Vagina (tissue), 2 donors: ENCODE data around the gene PLCL1. TPM values are rescaled to one million over a fixed set of nuclear protein-coding genes. Genes with fewer than 3 reads are reported as not detected.

Source experiments
- DNase-seq, 2 donors: peaks; one replicate each; pipeline ENCODE4 v3.0.0-alpha.2; 2017; ENCODE audit errors: extremely low spot score in 2 of 2
- H3K27ac ChIP-seq: fragments of 200-600 bp; sonication (generic); one replicate; pipeline ENCODE4 v1.5.1; 2019
- H3K27me3 ChIP-seq: fragments of 200-600 bp; sonication (generic); one replicate; pipeline ENCODE4 v1.5.1; 2019
- H3K36me3 ChIP-seq, 2 donors: fragments of 200-600 bp; sonication (generic); one replicate each; pipeline ENCODE4 v1.5.1; 2017 to 2019
- H3K4me1 ChIP-seq: fragments of 200-600 bp; sonication (generic); one replicate; pipeline ENCODE4 v1.5.1; 2019
- H3K4me3 ChIP-seq, 2 donors: fragments of 200-600 bp; sonication (generic); 1 replicate in 1 of 2; 2 replicates in 1 of 2; pipeline ENCODE4 v1.5.1; 2016 to 2019
- H3K9me3 ChIP-seq: fragments of 200-600 bp; sonication (generic); one replicate; pipeline ENCODE4 v1.5.1; 2019
- CTCF ChIP-seq, 3 experiments: fragments of 450-650 bp in 2 of 3; fragments of 200-600 bp in 1 of 3; sonication (generic) in 1 of 3; IDR thresholded peaks; one replicate each; pipeline ENCODE4 v1.5.1; 2017 to 2019; ENCODE audit warnings: antibody characterized with exemption in 3 of 3, mild to moderate bottlenecking in 2 of 3, moderate library complexity in 2 of 3
- POLR2A ChIP-seq, 2 donors: fragments of 450-650 bp; IDR thresholded peaks; one replicate each; pipeline ENCODE4 v1.6.1; 2017; ENCODE audit warnings: antibody characterized with exemption in 2 of 2, mild to moderate bottlenecking in 2 of 2, moderate library complexity in 2 of 2
- POLR2AphosphoS5 ChIP-seq, 2 donors: sonication (generic); formaldehyde crosslinking; IDR thresholded peaks; one replicate each; pipeline ENCODE4 v1.9.0; 2017; ENCODE audit warnings: antibody characterized with exemption in 2 of 2, mild to moderate bottlenecking in 2 of 2, low read depth in 1 of 2; ENCODE audit not compliant: insufficient read depth in 1 of 2
- intact Hi-C: fragments of 100-400 bp; cut with DNase I; formaldehyde crosslinking; loops from one replicate; pipeline ENCODE4 v1.15.1; 2023
- total RNA-seq: library from RNA; depleted of rRNA; stranded (reverse); fragments of >200 nt; gene quantifications from one replicate; pipeline ENCODE4 v1.2.3, GENCODE V29; 2016

PLCL1 gene
- total RNA-seq, 1 donor from 2014 or later: 6.6 TPM

- no peak for TF ChIP-seq CTCF (IDR thresholded peaks at IDR 0.05)
- no peak for TF ChIP-seq POLR2AphosphoS5 (IDR thresholded peaks at IDR 0.05; ENCODE audit: insufficient read depth in 1 of 2, low read depth in 1 of 2)
- TF ChIP-seq POLR2A (IDR thresholded peaks at IDR 0.05): no peak
- Histone ChIP-seq H3K36me3 (no peaks in the 10 kb centered on the region), H3K27me3 (no peaks in the 10 kb centered on the region), H3K9me3 (no peaks in the 10 kb centered on the region), H3K4me1 (no peaks in the 10 kb centered on the region), H3K27ac (no peak overlapping the region), H3K4me3 (no peak overlapping the region)
- no peak for DNase-seq
- intact Hi-C loops: no loop called here
Observed at GRCh38 chr2:197925976-197926375, 121.6 kb downstream of the PLCL1 start.

- no peak for DNase-seq
- H3K4me3 ChIP-seq: no peak overlapping the region
- intact Hi-C loops: no loop called here
- no peak overlapping the region for H3K27ac ChIP-seq
- H3K27me3 ChIP-seq: no peaks in the 10 kb centered on the region
- no peaks in the 10 kb centered on the region for H3K36me3 ChIP-seq
- H3K4me1 ChIP-seq: no peaks in the 10 kb centered on the region
- no peaks in the 10 kb centered on the region for H3K9me3 ChIP-seq
- TF ChIP-seq POLR2A (IDR thresholded peaks at IDR 0.05): no peak
- no peak for TF ChIP-seq CTCF (IDR thresholded peaks at IDR 0.05)
- no peak for TF ChIP-seq POLR2AphosphoS5 (IDR thresholded peaks at IDR 0.05; ENCODE audit: insufficient read depth in 1 of 2, low read depth in 1 of 2)
Observed at GRCh38 chr2:197926673-197927072, 122.3 kb downstream of the PLCL1 start.

GRCh38 chr2:197927994-197928393 lies 123.6 kb downstream of the PLCL1 start:
- H3K4me3 ChIP-seq: no peak overlapping the region
- no peak overlapping the region for H3K27ac ChIP-seq
- TF ChIP-seq POLR2A (IDR thresholded peaks at IDR 0.05): no peak
- TF ChIP-seq CTCF (IDR thresholded peaks at IDR 0.05): no peak
- TF ChIP-seq POLR2AphosphoS5 (IDR thresholded peaks at IDR 0.05; ENCODE audit: insufficient read depth in 1 of 2, low read depth in 1 of 2): no peak
- no peaks in the 10 kb centered on the region for H3K27me3 ChIP-seq
- no peak for DNase-seq
- no peaks in the 10 kb centered on the region for H3K36me3 ChIP-seq
- H3K4me1 ChIP-seq: no peaks in the 10 kb centered on the region
- intact Hi-C loops: no loop called here
- H3K9me3 ChIP-seq: no peaks in the 10 kb centered on the region

GRCh38 chr2:197929008-197929885 lies 124.9 kb downstream of the PLCL1 start:
- no peak overlapping the region for H3K27ac ChIP-seq
- H3K4me1 ChIP-seq: no peaks in the 10 kb centered on the region
- DNase-seq: no peak
- H3K36me3 ChIP-seq: no peaks in the 10 kb centered on the region
- H3K27me3 ChIP-seq: no peaks in the 10 kb centered on the region
- TF ChIP-seq POLR2AphosphoS5 (IDR thresholded peaks at IDR 0.05; ENCODE audit: insufficient read depth in 1 of 2, low read depth in 1 of 2): no peak
- no peak for TF ChIP-seq CTCF (IDR thresholded peaks at IDR 0.05)
- no peak for TF ChIP-seq POLR2A (IDR thresholded peaks at IDR 0.05)
- H3K9me3 ChIP-seq: no peaks in the 10 kb centered on the region
- H3K4me3 ChIP-seq: no peak overlapping the region
- intact Hi-C loops: no loop called here

- DNase-seq: no peak
- intact Hi-C loops: no loop called here
- no peaks in the 10 kb centered on the region for H3K36me3 ChIP-seq
- no peaks in the 10 kb centered on the region for H3K27me3 ChIP-seq
- H3K27ac ChIP-seq: no peak overlapping the region
- H3K9me3 ChIP-seq: no peaks in the 10 kb centered on the region
- no peaks in the 10 kb centered on the region for H3K4me1 ChIP-seq
- no peak for TF ChIP-seq CTCF (IDR thresholded peaks at IDR 0.05)
- TF ChIP-seq POLR2A (IDR thresholded peaks at IDR 0.05): no peak
- TF ChIP-seq POLR2AphosphoS5 (IDR thresholded peaks at IDR 0.05; ENCODE audit: insufficient read depth in 1 of 2, low read depth in 1 of 2): no peak
- H3K4me3 ChIP-seq: no peak overlapping the region
Observed at GRCh38 chr2:197929886-197930227, 125.5 kb downstream of the PLCL1 start.
